GM21737 (cell line): ENCODE results near the gene SDF4.

Experiments used
- ATAC-seq: cut with Tn5 transposase; IDR thresholded peaks from one replicate; pipeline ENCODE4 v1.9.1; 2021; ENCODE audit warnings: mild to moderate bottlenecking, moderate library complexity; ENCODE audit not compliant: unreplicated experiment

SDF4 gene

GRCh38 chr1:1231400-1232207 is at the start of gene SDF4:
Gene SDF4 (minus strand): TSS chr1:1232001. CDS start chr1:1228772, 3,229 bp downstream.
- peak; percentile 85 for ATAC-seq

- no peak for ATAC-seq
Measured at GRCh38 chr1:1280782-1281481, 49.1 kb upstream of the SDF4 start.

GRCh38 chr1:1279028-1279427 is 47.2 kb upstream of the SDF4 start:
- ATAC-seq = no peak

- no peak for ATAC-seq
Measured at GRCh38 chr1:1278620-1279019, 46.8 kb upstream of the SDF4 start.

GRCh38 chr1:1275836-1276235 is 44.0 kb upstream of the SDF4 start:
- no peak for ATAC-seq

- no peak for ATAC-seq
Measured at GRCh38 chr1:1274931-1275431, 43.2 kb upstream of the SDF4 start.

- ATAC-seq = peak; percentile 16
Measured at GRCh38 chr1:1274299-1274930, 42.6 kb upstream of the SDF4 start.

GRCh38 chr1:1273512-1274298 is 41.9 kb upstream of the SDF4 start, which contains the start of gene UBE2J2:
Gene UBE2J2 (minus strand): TSS chr1:1273854. CDS start chr1:1267992, 5,862 bp downstream.
- ATAC-seq = peak; percentile 86

- ATAC-seq = peak; percentile 10
Measured at GRCh38 chr1:1273209-1273511, 41.4 kb upstream of the SDF4 start.

- peak; percentile 1 for ATAC-seq
Measured at GRCh38 chr1:1272341-1273208, 40.8 kb upstream of the SDF4 start.

- no peak for ATAC-seq
Measured at GRCh38 chr1:1270813-1271212, 39.0 kb upstream of the SDF4 start.

- no peak for ATAC-seq
Measured at GRCh38 chr1:1268284-1268682, 36.5 kb upstream of the SDF4 start.

GRCh38 chr1:1267488-1268283 is 35.9 kb upstream of the SDF4 start:
- no peak for ATAC-seq

GRCh38 chr1:1264868-1265272 is 33.1 kb upstream of the SDF4 start:
- no peak for ATAC-seq

- ATAC-seq = no peak
Measured at GRCh38 chr1:1264026-1264425, 32.2 kb upstream of the SDF4 start.

- no peak for ATAC-seq
Measured at GRCh38 chr1:1262758-1263157, 31.0 kb upstream of the SDF4 start.

- ATAC-seq = no peak
Measured at GRCh38 chr1:1262071-1262470, 30.3 kb upstream of the SDF4 start.

GRCh38 chr1:1260843-1261560 is 29.2 kb upstream of the SDF4 start:
- ATAC-seq = no peak
